ENCODE data around the gene ZNF503.

GRCh38 chr10:75440271-75440793, 38.8 kb upstream of the ZNF503 start:
- TF ChIP-seq CTCF (conservative IDR thresholded peaks at IDR 0.05; ENCODE audit: low read length), result no peak
- no peak for TF ChIP-seq EZH2phosphoT487 (IDR thresholded peaks at IDR 0.05; ENCODE audit: borderline replicate concordance)
